A673 (cell line): Measurements from ENCODE around the gene GJB5. TPM values are rescaled to one million over a fixed set of nuclear protein-coding genes. Genes with fewer than 3 reads are reported as not detected.

ENCODE experiments used
- BruUV-seq: library from RNA; stranded (reverse); fragments of 400-500 nt; replicated peaks from 2 replicates; lab custom pipeline; 2021; lab: Mats Ljungman, UMichigan
- CTCF ChIA-PET: fragments of 300-600 bp; sonication (Branson Sonifier 250); formaldehyde crosslinking; loops from one replicate; lab custom pipeline; 2022; ENCODE audit warnings: antibody characterized with exemption; lab: Charles Lee
- POLR2A ChIA-PET: fragments of 300-600 bp; sonication (Branson Sonifier 250); formaldehyde crosslinking; loops from one replicate; lab custom pipeline; 2022; ENCODE audit warnings: antibody characterized with exemption; ENCODE audit not compliant: low non-redundant PET; lab: Charles Lee
- DNase-seq: peaks from one replicate; pipeline ENCODE4 v3.0.0-alpha.2; 2015; ENCODE audit warnings: low spot score
- H3K27ac ChIP-seq: fragments of 200-600 bp; sonication (generic); 2 replicates; pipeline ENCODE4 v1.5.1; 2016; ENCODE audit warnings: mixed run types, low read depth, mild to moderate bottlenecking, mixed read lengths, antibody characterized with exemption, low read length; ENCODE audit not compliant: poor library complexity, severe bottlenecking
- H3K27me3 ChIP-seq: fragments of 200-600 bp; sonication (generic); replicated peaks from 2 replicates; pipeline ENCODE4 v1.6.1; 2017; ENCODE audit warnings: mixed run types, low read depth, mild to moderate bottlenecking, mixed read lengths, antibody characterized with exemption, low read length; ENCODE audit not compliant: insufficient read depth, poor library complexity
- H3K36me3 ChIP-seq: fragments of 200-600 bp; sonication (generic); 2 replicates; pipeline ENCODE4 v1.6.1; 2016; ENCODE audit warnings: mixed run types, mild to moderate bottlenecking, mixed read lengths, antibody characterized with exemption, low read length; ENCODE audit not compliant: insufficient read depth, poor library complexity, severe bottlenecking
- H3K4me1 ChIP-seq: fragments of 200-600 bp; sonication (generic); 2 replicates; pipeline ENCODE4 v1.6.1; 2017; ENCODE audit warnings: mixed run types, mild to moderate bottlenecking, mixed read lengths, antibody characterized with exemption, low read length; ENCODE audit not compliant: insufficient read depth, poor library complexity, severe bottlenecking
- H3K4me3 ChIP-seq: fragments of 200-600 bp; sonication (generic); 2 replicates; pipeline ENCODE4 v1.5.1; 2016; ENCODE audit warnings: low read depth, mixed run types, mild to moderate bottlenecking, mixed read lengths, low read length; ENCODE audit not compliant: poor library complexity, severe bottlenecking
- H3K9me3 ChIP-seq: fragments of 200-600 bp; sonication (generic); 2 replicates; pipeline ENCODE4 v1.6.1; 2016; ENCODE audit warnings: mixed run types, low read depth, mild to moderate bottlenecking, mixed read lengths, antibody characterized with exemption, low read length; ENCODE audit not compliant: poor library complexity, severe bottlenecking
- EZH2 ChIP-seq: fragments of 200-600 bp; sonication (generic); IDR thresholded peaks from 2 replicates; pipeline ENCODE4 v1.6.1; 2017; ENCODE audit warnings: borderline replicate concordance, low read depth, mild to moderate bottlenecking, mixed read lengths, antibody characterized with exemption, low read length; ENCODE audit not compliant: poor library complexity, severe bottlenecking
- intact Hi-C: fragments of 100-400 bp; cut with micrococcal nuclease; formaldehyde crosslinking; loops from one replicate; pipeline ENCODE4 v1.10.0; 2022; ENCODE audit not compliant: unreplicated experiment
- total RNA-seq: library from RNA; stranded (reverse); gene quantifications from 2 replicates; pipeline ENCODE4 v1.2.3, GENCODE V29; 2021
- TF ChIP-seq, protein P1 (sequence below): fragments of 300-800, 200-600 bp; sonication (generic); conservative IDR thresholded peaks from 2 replicates; pipeline ENCODE4 v1.5.1; 2017; ENCODE audit warnings: low read depth, mild to moderate bottlenecking, antibody characterized with exemption, low read length, moderate library complexity, mixed read lengths

GJB5 gene
- total RNA-seq, 1 experiment from 2014 or later = not detected

DNA sequence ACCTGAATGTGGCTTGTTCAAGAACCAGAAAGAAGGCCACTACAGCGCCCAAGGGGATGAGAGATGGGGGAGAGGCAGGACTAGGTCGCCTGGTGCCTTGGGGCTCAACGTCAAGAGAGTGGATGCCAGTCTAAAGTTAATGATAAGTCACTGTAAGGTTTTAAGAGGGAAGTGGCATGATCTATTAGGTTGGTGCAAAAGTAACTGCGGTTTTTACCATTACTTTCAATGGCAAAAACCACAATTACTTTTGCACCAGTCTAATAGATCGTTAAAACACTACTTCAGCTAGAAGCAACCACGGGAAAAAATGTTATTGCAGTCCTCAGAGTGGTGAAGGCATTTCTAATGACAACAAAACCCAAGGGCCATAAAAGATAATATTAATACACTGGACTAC is 23.5 kb downstream of the GJB5 start:
- Histone ChIP-seq H3K4me3 (no peak overlapping the region), H3K4me1 (no peaks in the 10 kb centered on the region), H3K36me3 (no peaks in the 10 kb centered on the region), H3K27me3 (peaks cover 39% of the 10 kb centered on the region), H3K9me3 (no peaks in the 10 kb centered on the region), H3K27ac (no peak overlapping the region)
- TF ChIP-seq, protein P1, sequence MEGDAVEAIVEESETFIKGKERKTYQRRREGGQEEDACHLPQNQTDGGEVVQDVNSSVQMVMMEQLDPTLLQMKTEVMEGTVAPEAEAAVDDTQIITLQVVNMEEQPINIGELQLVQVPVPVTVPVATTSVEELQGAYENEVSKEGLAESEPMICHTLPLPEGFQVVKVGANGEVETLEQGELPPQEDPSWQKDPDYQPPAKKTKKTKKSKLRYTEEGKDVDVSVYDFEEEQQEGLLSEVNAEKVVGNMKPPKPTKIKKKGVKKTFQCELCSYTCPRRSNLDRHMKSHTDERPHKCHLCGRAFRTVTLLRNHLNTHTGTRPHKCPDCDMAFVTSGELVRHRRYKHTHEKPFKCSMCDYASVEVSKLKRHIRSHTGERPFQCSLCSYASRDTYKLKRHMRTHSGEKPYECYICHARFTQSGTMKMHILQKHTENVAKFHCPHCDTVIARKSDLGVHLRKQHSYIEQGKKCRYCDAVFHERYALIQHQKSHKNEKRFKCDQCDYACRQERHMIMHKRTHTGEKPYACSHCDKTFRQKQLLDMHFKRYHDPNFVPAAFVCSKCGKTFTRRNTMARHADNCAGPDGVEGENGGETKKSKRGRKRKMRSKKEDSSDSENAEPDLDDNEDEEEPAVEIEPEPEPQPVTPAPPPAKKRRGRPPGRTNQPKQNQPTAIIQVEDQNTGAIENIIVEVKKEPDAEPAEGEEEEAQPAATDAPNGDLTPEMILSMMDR = no peak
- TF ChIP-seq EZH2 = no peak
- POLR2A ChIA-PET = no interaction called here
- CTCF ChIA-PET = no interaction called here
- intact Hi-C loops = no loop called here
- DNase-seq = no peak
- no TSS peak for BruUV-seq

GRCh38 chr1:34779005-34779404 is 24.2 kb downstream of the GJB5 start:
- POLR2A ChIA-PET = no interaction called here
- CTCF ChIA-PET = no interaction called here
- TF ChIP-seq, protein P1 = no peak
- intact Hi-C loops = no loop called here
- Histone ChIP-seq H3K27ac (no peak overlapping the region), H3K36me3 (no peaks in the 10 kb centered on the region), H3K9me3 (no peaks in the 10 kb centered on the region), H3K4me1 (no peaks in the 10 kb centered on the region), H3K4me3 (no peak overlapping the region), H3K27me3 (peaks cover 39% of the 10 kb centered on the region)
- BruUV-seq = no TSS peak
- DNase-seq = no peak

GRCh38 chr1:34779526-34779925 is 24.7 kb downstream of the GJB5 start:
- Histone ChIP-seq H3K4me1 (no peaks in the 10 kb centered on the region), H3K27me3 (peaks cover 39% of the 10 kb centered on the region), H3K9me3 (no peaks in the 10 kb centered on the region), H3K4me3 (no peak overlapping the region), H3K36me3 (no peaks in the 10 kb centered on the region), H3K27ac (no peak overlapping the region)
- no peak for DNase-seq
- no TSS peak for BruUV-seq
- POLR2A ChIA-PET = no interaction called here
- TF ChIP-seq, protein P1 = no peak
- TF ChIP-seq EZH2 = no peak
- CTCF ChIA-PET = no interaction called here
- intact Hi-C loops = no loop called here
